Measurements from ENCODE around the gene CLCNKB.

The CLCNKB gene

GRCh38 chr1:16007671-16008341 is 35.8 kb upstream of the CLCNKB start:
- Histone ChIP-seq H3K4me1 (ENCODE audit: insufficient read depth, low read length) (peaks cover 2% of the 10 kb centered on the region; the same call in 1 of the 2 replicates), H3K9ac (ENCODE audit: low read depth, low read length) (no peak overlapping the region), H3K9me3 (ENCODE audit: insufficient read depth, low read depth, low read length) (no peaks in the 10 kb centered on the region), H3K36me3 (ENCODE audit: insufficient read depth, low read length) (no peaks in the 10 kb centered on the region), H3K27ac (ENCODE audit: low read depth, low read length) (no peak overlapping the region), H3K27me3 (ENCODE audit: insufficient read depth, low read length) (peaks cover 6% of the 10 kb centered on the region; the same call in 1 of the 2 replicates), H3K4me3 (ENCODE audit: low read length) (no peak overlapping the region)
- 93% methylated on average over 6 of the region's 6 CpGs for WGBS

- Histone ChIP-seq H3K9me3 (ENCODE audit: insufficient read depth, low read depth, low read length) (no peaks in the 10 kb centered on the region), H3K27ac (ENCODE audit: low read depth, low read length) (no peak overlapping the region), H3K4me1 (ENCODE audit: insufficient read depth, low read length) (peaks cover 5% of the 10 kb centered on the region; the same call in 1 of the 2 replicates), H3K4me3 (ENCODE audit: low read length) (no peak overlapping the region), H3K36me3 (ENCODE audit: insufficient read depth, low read length) (no peaks in the 10 kb centered on the region), H3K9ac (ENCODE audit: low read depth, low read length) (no peak overlapping the region), H3K27me3 (ENCODE audit: insufficient read depth, low read length) (peaks cover 6% of the 10 kb centered on the region; the same call in 1 of the 2 replicates)
- 8% methylated on average over 4 of the region's 4 CpGs for WGBS
Observed at GRCh38 chr1:16009030-16009460, 34.5 kb upstream of the CLCNKB start.

- Histone ChIP-seq H3K4me3 (ENCODE audit: low read length) (no peak overlapping the region), H3K36me3 (ENCODE audit: insufficient read depth, low read length) (no peaks in the 10 kb centered on the region), H3K27ac (ENCODE audit: low read depth, low read length) (no peak overlapping the region), H3K4me1 (ENCODE audit: insufficient read depth, low read length) (peaks cover 5% of the 10 kb centered on the region; the same call in 1 of the 2 replicates), H3K27me3 (ENCODE audit: insufficient read depth, low read length) (peaks cover 5% of the 10 kb centered on the region; the same call in 1 of the 2 replicates), H3K9ac (ENCODE audit: low read depth, low read length) (no peak overlapping the region), H3K9me3 (ENCODE audit: insufficient read depth, low read depth, low read length) (no peaks in the 10 kb centered on the region)
- WGBS, result 92% methylated on average over 11 of the region's 11 CpGs
Observed at GRCh38 chr1:16009678-16010077, 33.9 kb upstream of the CLCNKB start.

GRCh38 chr1:16010837-16011236 is 32.7 kb upstream of the CLCNKB start:
- H3K4me3 ChIP-seq (ENCODE audit: low read length), result no peak overlapping the region
- no peak overlapping the region for H3K9ac ChIP-seq (ENCODE audit: low read depth, low read length)
- peaks cover 5% of the 10 kb centered on the region; the same call in 1 of the 2 replicates for H3K4me1 ChIP-seq (ENCODE audit: insufficient read depth, low read length)
- H3K27ac ChIP-seq (ENCODE audit: low read depth, low read length), result no peak overlapping the region
- H3K27me3 ChIP-seq (ENCODE audit: insufficient read depth, low read length), result no peaks in the 10 kb centered on the region; the same call in 1 of the 2 replicates
- 94% methylated on average over 3 of the region's 3 CpGs for WGBS
- no peaks in the 10 kb centered on the region for H3K9me3 ChIP-seq (ENCODE audit: insufficient read depth, low read depth, low read length)
- no peaks in the 10 kb centered on the region for H3K36me3 ChIP-seq (ENCODE audit: insufficient read depth, low read length)

GRCh38 chr1:16011936-16012589 is 31.5 kb upstream of the CLCNKB start:
- Histone ChIP-seq H3K9me3 (ENCODE audit: insufficient read depth, low read depth, low read length) (no peaks in the 10 kb centered on the region), H3K4me1 (ENCODE audit: insufficient read depth, low read length) (peaks cover 5% of the 10 kb centered on the region; the same call in 1 of the 2 replicates), H3K9ac (ENCODE audit: low read depth, low read length) (peak overlapping the region; percentile 54; the same call in 1 of the 2 replicates), H3K36me3 (ENCODE audit: insufficient read depth, low read length) (no peaks in the 10 kb centered on the region), H3K4me3 (ENCODE audit: low read length) (peak overlapping the region; percentile 45), H3K27ac (ENCODE audit: low read depth, low read length) (peak overlapping the region; percentile 37; the same call in 1 of the 2 replicates), H3K27me3 (ENCODE audit: insufficient read depth, low read length) (no peaks in the 10 kb centered on the region)
- 95% methylated on average over 11 of the region's 11 CpGs for WGBS

GRCh38 chr1:16012590-16013219 is 30.9 kb upstream of the CLCNKB start:
- peak overlapping the region; percentile 45 for H3K4me3 ChIP-seq (ENCODE audit: low read length)
- H3K27me3 ChIP-seq (ENCODE audit: insufficient read depth, low read length), result no peaks in the 10 kb centered on the region
- H3K9me3 ChIP-seq (ENCODE audit: insufficient read depth, low read depth, low read length), result no peaks in the 10 kb centered on the region
- H3K9ac ChIP-seq (ENCODE audit: low read depth, low read length), result peak overlapping the region; percentile 54
- peak overlapping the region; percentile 85 for H3K27ac ChIP-seq (ENCODE audit: low read depth, low read length)
- H3K36me3 ChIP-seq (ENCODE audit: insufficient read depth, low read length), result no peaks in the 10 kb centered on the region
- peaks cover 5% of the 10 kb centered on the region; the same call in 1 of the 2 replicates for H3K4me1 ChIP-seq (ENCODE audit: insufficient read depth, low read length)
- 6% methylated on average over 36 of the region's 36 CpGs for whole genome bisulfite sequencing

GRCh38 chr1:16013220-16013907 is 30.2 kb upstream of the CLCNKB start:
- no peaks in the 10 kb centered on the region for H3K9me3 ChIP-seq (ENCODE audit: insufficient read depth, low read depth, low read length)
- peak overlapping the region; percentile 46 for H3K9ac ChIP-seq (ENCODE audit: low read depth, low read length)
- peak overlapping the region; percentile 45 for H3K4me3 ChIP-seq (ENCODE audit: low read length)
- H3K4me1 ChIP-seq (ENCODE audit: insufficient read depth, low read length), result peaks cover 12% of the 10 kb centered on the region; the same call in 1 of the 2 replicates
- 24% methylated on average over 25 of the region's 28 CpGs for WGBS
- H3K27me3 ChIP-seq (ENCODE audit: insufficient read depth, low read length), result no peaks in the 10 kb centered on the region
- no peaks in the 10 kb centered on the region for H3K36me3 ChIP-seq (ENCODE audit: insufficient read depth, low read length)
- H3K27ac ChIP-seq (ENCODE audit: low read depth, low read length), result peak overlapping the region; percentile 85

GRCh38 chr1:16013908-16014258 is 29.7 kb upstream of the CLCNKB start:
- WGBS, result no CpG with 5 or more reads among the region's 4 CpGs
- no peaks in the 10 kb centered on the region for H3K27me3 ChIP-seq (ENCODE audit: insufficient read depth, low read length)
- no peak overlapping the region for H3K9ac ChIP-seq (ENCODE audit: low read depth, low read length)
- H3K4me3 ChIP-seq (ENCODE audit: low read length), result no peak overlapping the region; the same call in 1 of the 2 replicates
- H3K9me3 ChIP-seq (ENCODE audit: insufficient read depth, low read depth, low read length), result no peaks in the 10 kb centered on the region
- no peak overlapping the region for H3K27ac ChIP-seq (ENCODE audit: low read depth, low read length)
- no peaks in the 10 kb centered on the region for H3K36me3 ChIP-seq (ENCODE audit: insufficient read depth, low read length)
- peaks cover 13% of the 10 kb centered on the region; the same call in 1 of the 2 replicates for H3K4me1 ChIP-seq (ENCODE audit: insufficient read depth, low read length)

GRCh38 chr1:16014509-16015482 is 28.8 kb upstream of the CLCNKB start:
- H3K9ac ChIP-seq (ENCODE audit: low read depth, low read length), result no peak overlapping the region
- H3K36me3 ChIP-seq (ENCODE audit: insufficient read depth, low read length), result no peaks in the 10 kb centered on the region
- no peak overlapping the region for H3K27ac ChIP-seq (ENCODE audit: low read depth, low read length)
- peaks cover 18% of the 10 kb centered on the region for H3K4me1 ChIP-seq (ENCODE audit: insufficient read depth, low read length)
- H3K9me3 ChIP-seq (ENCODE audit: insufficient read depth, low read depth, low read length), result no peaks in the 10 kb centered on the region
- no peak overlapping the region for H3K4me3 ChIP-seq (ENCODE audit: low read length)
- H3K27me3 ChIP-seq (ENCODE audit: insufficient read depth, low read length), result no peaks in the 10 kb centered on the region
- WGBS, result 81% methylated on average over 17 of the region's 17 CpGs

- no peak overlapping the region for H3K9ac ChIP-seq (ENCODE audit: low read depth, low read length)
- no peaks in the 10 kb centered on the region for H3K9me3 ChIP-seq (ENCODE audit: insufficient read depth, low read depth, low read length)
- H3K4me3 ChIP-seq (ENCODE audit: low read length), result no peak overlapping the region
- H3K4me1 ChIP-seq (ENCODE audit: insufficient read depth, low read length), result peaks cover 18% of the 10 kb centered on the region
- WGBS, result 95% methylated on average over 25 of the region's 25 CpGs
- H3K36me3 ChIP-seq (ENCODE audit: insufficient read depth, low read length), result no peaks in the 10 kb centered on the region
- no peak overlapping the region for H3K27ac ChIP-seq (ENCODE audit: low read depth, low read length)
- H3K27me3 ChIP-seq (ENCODE audit: insufficient read depth, low read length), result no peaks in the 10 kb centered on the region
Observed at GRCh38 chr1:16015491-16015890, 28.1 kb upstream of the CLCNKB start.
